HepG2 (cell line): ENCODE results near the gene TTC23.

ENCODE experiments used
- CAMTA2 ChIP-seq: sonication (generic); formaldehyde crosslinking; IDR thresholded peaks from 2 replicates; pipeline ENCODE4 v1.4.0; 2020; ENCODE audit warnings: mild to moderate bottlenecking, missing genetic modification reagents, borderline replicate concordance
- MEIS2 ChIP-seq: sonication (generic); formaldehyde crosslinking; IDR thresholded peaks from 2 replicates; pipeline ENCODE4 v1.9.0; 2021; ENCODE audit warnings: mild to moderate bottlenecking, missing genetic modification reagents
- PHF5A ChIP-seq: IDR thresholded peaks from one replicate; pipeline ENCODE4 v1.6.1; 2018; ENCODE audit warnings: low read depth, missing genetic modification reagents; ENCODE audit not compliant: unreplicated experiment
- POLR2AphosphoS5 ChIP-seq: IDR thresholded peaks from 2 replicates; pipeline ENCODE4 v1.6.1; 2012; ENCODE audit warnings: low read depth, low read length
- ZNF343 ChIP-seq: sonication (generic); formaldehyde crosslinking; IDR thresholded peaks from 2 replicates; pipeline ENCODE4 v1.4.0; 2020; ENCODE audit warnings: mild to moderate bottlenecking, missing genetic modification reagents
- ZNF484 ChIP-seq: sonication (generic); formaldehyde crosslinking; IDR thresholded peaks from 2 replicates; pipeline ENCODE4 v1.5.1; 2020; ENCODE audit warnings: mild to moderate bottlenecking, low read depth, missing genetic modification reagents, borderline replicate concordance
- ZNF546 ChIP-seq: sonication (generic); formaldehyde crosslinking; conservative IDR thresholded peaks from 2 replicates; pipeline ENCODE4 v1.8.1; 2023; ENCODE audit warnings: mild to moderate bottlenecking, missing genetic modification reagents
- TF ChIP-seq, protein P1 (sequence below): sonication (generic); formaldehyde crosslinking; IDR thresholded peaks from 2 replicates; pipeline ENCODE4 v1.5.0; 2020; ENCODE audit warnings: mild to moderate bottlenecking, missing genetic modification reagents, moderate library complexity

- TF ChIP-seq CAMTA2 (CRISPR knock-in tag) (no peak), ZNF546 (CRISPR knock-in tag) (no peak), ZNF484 (no peak), PHF5A (CRISPR knock-in tag) (no peak), POLR2AphosphoS5 (no peak), MEIS2 (no peak), ZNF343 (CRISPR knock-in tag) (no peak)
- TF ChIP-seq, protein P1, sequence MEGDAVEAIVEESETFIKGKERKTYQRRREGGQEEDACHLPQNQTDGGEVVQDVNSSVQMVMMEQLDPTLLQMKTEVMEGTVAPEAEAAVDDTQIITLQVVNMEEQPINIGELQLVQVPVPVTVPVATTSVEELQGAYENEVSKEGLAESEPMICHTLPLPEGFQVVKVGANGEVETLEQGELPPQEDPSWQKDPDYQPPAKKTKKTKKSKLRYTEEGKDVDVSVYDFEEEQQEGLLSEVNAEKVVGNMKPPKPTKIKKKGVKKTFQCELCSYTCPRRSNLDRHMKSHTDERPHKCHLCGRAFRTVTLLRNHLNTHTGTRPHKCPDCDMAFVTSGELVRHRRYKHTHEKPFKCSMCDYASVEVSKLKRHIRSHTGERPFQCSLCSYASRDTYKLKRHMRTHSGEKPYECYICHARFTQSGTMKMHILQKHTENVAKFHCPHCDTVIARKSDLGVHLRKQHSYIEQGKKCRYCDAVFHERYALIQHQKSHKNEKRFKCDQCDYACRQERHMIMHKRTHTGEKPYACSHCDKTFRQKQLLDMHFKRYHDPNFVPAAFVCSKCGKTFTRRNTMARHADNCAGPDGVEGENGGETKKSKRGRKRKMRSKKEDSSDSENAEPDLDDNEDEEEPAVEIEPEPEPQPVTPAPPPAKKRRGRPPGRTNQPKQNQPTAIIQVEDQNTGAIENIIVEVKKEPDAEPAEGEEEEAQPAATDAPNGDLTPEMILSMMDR (CRISPR knock-in tag) = no peak
Measured at GRCh38 chr15:99126930-99127329, 122.5 kb downstream of the TTC23 start.
